NOMO-1 (cell line): ENCODE data around the gene STAC2.
"Not testable (repeated sequence)": the region's sequence is repeated elsewhere in the genome, so short reads cannot be mapped to it uniquely, and the experiment has no call there.

Experiments
- DNase-seq, 2 experiments: peaks; one replicate each; lab custom pipeline; 2025; ENCODE audit not compliant: unreplicated experiment in 2 of 2; lab: John Stamatoyannopoulos, UW

STAC2 gene, protein sequence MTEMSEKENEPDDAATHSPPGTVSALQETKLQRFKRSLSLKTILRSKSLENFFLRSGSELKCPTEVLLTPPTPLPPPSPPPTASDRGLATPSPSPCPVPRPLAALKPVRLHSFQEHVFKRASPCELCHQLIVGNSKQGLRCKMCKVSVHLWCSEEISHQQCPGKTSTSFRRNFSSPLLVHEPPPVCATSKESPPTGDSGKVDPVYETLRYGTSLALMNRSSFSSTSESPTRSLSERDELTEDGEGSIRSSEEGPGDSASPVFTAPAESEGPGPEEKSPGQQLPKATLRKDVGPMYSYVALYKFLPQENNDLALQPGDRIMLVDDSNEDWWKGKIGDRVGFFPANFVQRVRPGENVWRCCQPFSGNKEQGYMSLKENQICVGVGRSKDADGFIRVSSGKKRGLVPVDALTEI

GRCh38 chr17:39225308-39225958 is at the start of gene STAC2:
STAC2 (minus strand) TSS chr17:39225945; CDS start chr17:39225502, 443 bp downstream.
- DNase-seq: no peak

DNA sequence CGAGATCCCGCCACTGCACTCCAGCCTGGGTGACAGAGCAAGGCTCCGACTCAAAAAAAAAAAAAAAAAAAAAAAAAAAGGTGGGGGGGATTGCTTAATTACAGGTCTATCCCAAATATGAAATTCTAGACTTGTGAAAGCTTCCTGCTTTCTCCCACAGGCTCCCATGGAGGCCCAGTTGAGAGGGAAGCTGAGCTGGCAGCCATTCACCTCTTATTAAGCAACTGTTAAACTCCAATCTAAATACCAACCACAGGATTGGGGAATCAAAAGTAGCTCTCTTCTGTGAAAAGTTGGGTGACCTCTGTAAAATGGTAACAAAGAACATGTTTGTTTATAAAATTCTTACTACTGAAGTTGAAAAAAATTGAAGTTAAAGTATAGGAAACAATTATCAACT is 45.8 kb upstream of the STAC2 start:
- DNase-seq: peak in 1 of 2 experiments; percentile 2

GRCh38 chr17:39270923-39271322 is 45.2 kb upstream of the STAC2 start:
- peak; percentile 48 to 86 for DNase-seq

GRCh38 chr17:39264119-39264518 is 38.4 kb upstream of the STAC2 start:
- DNase-seq: no peak

GRCh38 chr17:39261286-39261685 is 35.5 kb upstream of the STAC2 start:
- DNase-seq: peak in 1 of 2 experiments; percentile 3

GRCh38 chr17:39252788-39253460 is 27.2 kb upstream of the STAC2 start:
- no peak for DNase-seq

- no peak for DNase-seq
Observed at GRCh38 chr17:39251997-39252396, 26.3 kb upstream of the STAC2 start.

DNA sequence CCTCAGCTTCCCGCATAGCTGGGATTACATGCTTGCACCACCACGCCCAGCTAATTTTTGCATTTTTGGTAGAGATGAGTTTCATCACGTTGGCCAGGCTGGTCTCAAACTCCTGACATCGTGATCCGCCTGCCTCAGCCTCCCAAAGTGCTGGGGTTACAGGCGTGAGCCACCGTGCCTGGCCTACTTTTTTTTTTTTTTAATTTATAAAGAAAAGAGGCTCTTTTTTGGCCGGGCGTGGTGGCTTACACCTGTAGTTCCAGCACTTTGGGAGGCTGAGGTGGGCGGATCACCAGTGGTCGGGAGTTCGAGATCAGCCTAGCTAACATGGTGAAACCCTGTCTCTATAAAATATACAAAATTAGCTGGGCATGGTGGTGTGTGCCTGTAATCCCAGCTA is 24.3 kb upstream of the STAC2 start:
- not testable (repeated sequence) for DNase-seq

GRCh38 chr17:39246274-39246673 is 20.5 kb upstream of the STAC2 start:
- no peak for DNase-seq

GRCh38 chr17:39244600-39245570 is 19.1 kb upstream of the STAC2 start:
- DNase-seq: peak; percentile 74

DNA sequence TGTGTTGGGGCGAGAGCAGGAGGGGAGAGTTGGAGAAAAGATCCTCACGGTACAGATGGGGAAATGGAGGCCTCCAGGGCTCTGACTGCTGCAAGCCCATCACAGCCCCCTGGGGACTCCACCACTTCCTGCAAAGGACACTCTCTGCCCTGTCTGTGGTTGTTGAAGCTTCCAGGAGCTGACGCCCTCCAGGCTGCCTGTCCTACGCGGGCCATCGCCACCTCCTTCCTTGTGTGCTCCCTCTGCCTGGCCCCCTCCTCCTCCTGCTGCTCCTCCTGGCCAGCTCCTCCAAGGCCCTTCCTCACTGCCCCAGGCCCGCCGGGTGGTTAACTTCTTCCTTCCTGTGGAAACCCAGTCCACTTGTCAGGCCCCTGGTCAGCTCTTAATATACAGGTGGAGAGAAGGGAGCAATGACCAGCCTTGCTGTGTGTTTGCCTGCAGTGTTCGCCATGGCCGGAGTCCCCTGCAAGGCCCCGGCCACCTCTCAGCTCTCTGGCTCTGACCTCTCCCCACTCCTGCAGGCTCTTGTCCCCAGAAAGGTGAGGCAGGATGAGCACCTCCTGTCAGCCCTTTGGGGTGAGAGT is 18.4 kb upstream of the STAC2 start:
- no peak for DNase-seq

DNA sequence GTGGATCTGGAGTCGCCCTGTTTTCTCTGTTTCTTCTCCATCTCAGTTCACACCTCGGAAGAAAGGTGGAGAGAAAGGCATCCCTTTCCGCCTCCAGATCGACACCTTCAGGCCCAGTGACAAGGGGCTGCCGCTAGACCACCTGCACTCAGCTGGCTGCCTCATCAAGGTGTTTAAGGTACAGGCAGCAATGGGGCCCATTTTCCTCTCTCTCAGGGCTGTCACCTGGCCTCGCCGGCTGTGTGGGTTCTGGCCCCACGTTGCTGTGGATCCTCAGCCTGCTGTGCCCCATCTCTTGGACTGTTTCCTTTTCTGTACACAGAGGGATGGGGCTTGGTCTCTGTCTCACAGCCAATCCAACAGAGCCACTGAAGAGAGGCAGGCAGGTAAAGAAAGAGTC is 17.4 kb upstream of the STAC2 start:
- DNase-seq: no peak

GRCh38 chr17:39240631-39241030 is 14.9 kb upstream of the STAC2 start:
- DNase-seq: no peak

DNA sequence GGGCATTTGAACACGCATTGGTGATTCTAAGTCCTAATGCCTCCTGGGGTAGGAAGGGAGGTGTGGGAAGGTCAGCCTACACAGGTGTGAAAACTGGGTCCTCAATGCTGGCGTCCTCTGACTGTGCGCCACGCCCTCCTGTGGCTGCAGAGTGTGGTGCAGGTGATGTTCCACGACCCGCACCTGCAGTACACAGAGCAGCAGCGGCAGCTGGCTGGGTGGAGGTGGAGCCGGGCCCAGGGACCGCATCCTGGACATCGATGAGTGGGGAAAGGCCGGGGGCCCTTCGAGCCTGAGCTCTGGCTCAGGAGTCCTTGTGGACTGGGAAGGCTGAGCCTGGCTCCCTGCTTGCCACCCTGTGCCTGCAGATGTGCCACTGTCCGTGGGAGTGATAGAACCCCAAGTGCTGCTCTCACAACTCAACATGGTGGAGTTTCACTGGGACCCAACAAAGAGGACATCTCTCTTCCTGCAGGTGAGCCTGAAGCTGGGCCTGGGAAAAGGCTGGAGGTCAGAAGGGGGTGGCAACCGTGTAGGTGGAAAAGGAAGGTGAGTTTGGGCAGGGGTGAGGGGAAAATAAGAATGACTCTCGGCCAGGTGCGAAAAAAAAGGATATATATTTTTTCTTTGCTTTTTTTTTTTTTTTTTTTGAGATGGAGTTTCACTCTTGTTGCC is 14.0 kb upstream of the STAC2 start:
- DNase-seq: peak in 1 of 2 experiments; percentile 19

- DNase-seq: no peak
Observed at GRCh38 chr17:39238311-39238972, 12.7 kb upstream of the STAC2 start.

DNA sequence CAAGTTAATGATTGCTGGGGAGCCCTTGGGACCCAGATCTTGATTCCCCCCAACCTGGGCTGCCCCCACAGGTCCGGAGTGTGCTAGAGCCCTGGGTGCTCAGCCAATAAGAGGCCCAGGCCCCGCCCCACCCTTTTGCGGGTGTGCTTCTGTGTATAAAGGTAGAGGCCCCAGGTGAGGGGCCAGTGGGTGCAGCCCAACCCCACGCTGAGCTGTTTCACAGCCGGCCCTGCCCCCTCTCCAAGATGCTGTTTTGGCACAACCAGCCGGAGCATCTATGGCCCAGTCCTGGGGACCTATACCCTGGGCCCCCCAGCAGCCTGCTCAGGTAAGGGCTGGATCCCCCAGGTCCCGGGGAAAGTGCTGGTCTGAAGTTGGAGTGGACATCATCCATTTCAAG is 11.8 kb upstream of the STAC2 start:
- DNase-seq: no peak

DNA sequence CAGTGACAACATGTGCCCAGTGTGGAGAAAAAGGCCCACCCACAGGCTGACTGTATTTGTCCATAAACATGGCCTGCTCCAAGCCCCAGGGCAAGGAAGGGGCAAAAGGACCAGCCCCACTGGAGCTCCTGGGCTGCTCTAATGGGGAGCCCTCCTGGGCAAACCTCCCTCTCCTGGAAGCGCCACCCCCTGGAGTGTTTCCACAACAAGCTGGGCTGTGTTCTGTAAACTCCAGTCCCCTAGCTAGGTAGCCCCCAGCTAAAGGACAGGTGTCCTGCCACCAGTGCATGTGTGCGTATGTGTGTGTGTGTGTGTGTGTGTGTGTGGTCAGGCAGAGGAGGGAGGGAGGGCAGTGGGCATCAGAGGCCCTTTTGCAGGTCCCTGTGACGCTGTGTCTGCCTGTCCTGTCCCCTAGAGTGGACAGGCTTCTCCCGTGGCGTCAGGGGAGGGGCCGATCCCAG is 11.3 kb upstream of the STAC2 start:
- no peak for DNase-seq

- no peak for DNase-seq
Observed at GRCh38 chr17:39236450-39236927, 10.7 kb upstream of the STAC2 start.
